MM.1S (cell line): ENCODE results near the gene PIAS4.

Experiments
- DNase-seq: peaks from one replicate; pipeline ENCODE4 v3.0.0-alpha.2; 2015
- H2AFZ ChIP-seq: fragments of 300-600 bp; sonication (generic); 2 replicates; pipeline ENCODE4 v1.6.0; 2016; ENCODE audit warnings: antibody characterized with exemption, low read length
- H3F3A ChIP-seq: fragments of 300-600 bp; sonication (generic); 2 replicates; pipeline ENCODE4 v1.6.1; 2016; ENCODE audit warnings: mild to moderate bottlenecking, antibody characterized with exemption, low read length, moderate library complexity, mixed read lengths; ENCODE audit not compliant: insufficient read depth
- H3K27ac ChIP-seq: fragments of 300-600 bp; sonication (generic); 2 replicates; pipeline ENCODE4 v1.5.1; 2016; ENCODE audit warnings: mild to moderate bottlenecking, low read length
- H3K27me3 ChIP-seq: fragments of 300-600 bp; sonication (generic); replicated peaks from 2 replicates; pipeline ENCODE4 v1.6.0; 2016; ENCODE audit warnings: low read length; ENCODE audit not compliant: insufficient read depth
- H3K36me3 ChIP-seq: fragments of 300-600 bp; sonication (generic); replicated peaks from 2 replicates; pipeline ENCODE4 v1.6.1; 2016; ENCODE audit warnings: mild to moderate bottlenecking, low read length, mixed read lengths; ENCODE audit not compliant: insufficient read depth
- H3K4me1 ChIP-seq: fragments of 300-600 bp; sonication (generic); 2 replicates; pipeline ENCODE4 v1.6.1; 2016; ENCODE audit warnings: low read length, mixed read lengths
- H3K4me2 ChIP-seq: fragments of 300-600 bp; sonication (generic); 2 replicates; pipeline ENCODE4 v1.6.0; 2016; ENCODE audit warnings: low read depth, low read length
- H3K4me3 ChIP-seq: fragments of 300-600 bp; sonication (generic); 2 replicates; pipeline ENCODE4 v1.5.1; 2016; ENCODE audit warnings: low read length, mixed read lengths
- H3K79me2 ChIP-seq: fragments of 300-600 bp; sonication (generic); 2 replicates; pipeline ENCODE4 v1.6.1; 2016; ENCODE audit warnings: mixed run types, low read length, mixed read lengths
- H3K9ac ChIP-seq: fragments of 300-600 bp; sonication (generic); 2 replicates; pipeline ENCODE4 v1.6.1; 2016; ENCODE audit warnings: low read length, mixed read lengths
- H3K9me2 ChIP-seq: fragments of 300-600 bp; sonication (generic); replicated peaks from 2 replicates; pipeline ENCODE4 v1.6.1; 2016; ENCODE audit warnings: mild to moderate bottlenecking, low read length, mixed read lengths; ENCODE audit not compliant: insufficient read depth
- H3K9me3 ChIP-seq: fragments of 300-600 bp; sonication (generic); replicated peaks from 2 replicates; pipeline ENCODE4 v1.6.1; 2016; ENCODE audit warnings: mild to moderate bottlenecking, low read length, mixed read lengths; ENCODE audit not compliant: insufficient read depth
- H4K20me1 ChIP-seq: fragments of 300-600 bp; sonication (generic); 2 replicates; pipeline ENCODE4 v1.6.1; 2016; ENCODE audit warnings: mild to moderate bottlenecking, low read length, moderate library complexity, mixed read lengths; ENCODE audit not compliant: insufficient read depth
- EZH2 ChIP-seq: fragments of 300-600 bp; sonication (generic); optimal IDR thresholded peaks from 2 replicates; pipeline ENCODE3; 2017; ENCODE audit warnings: low read depth, mild to moderate bottlenecking, antibody characterized with exemption, low read length, mixed read lengths
- EZH2phosphoT487 ChIP-seq: fragments of 300-600 bp; sonication (generic); IDR thresholded peaks from 2 replicates; pipeline ENCODE4 v1.6.1; 2018; ENCODE audit warnings: antibody characterized with exemption, low read length
- TF ChIP-seq, protein P1 (sequence below): fragments of 300-600 bp; sonication (generic); IDR thresholded peaks from 2 replicates; pipeline ENCODE4 v1.5.1; 2016; ENCODE audit warnings: antibody characterized with exemption, low read length, mixed read lengths

The PIAS4 gene

DNA sequence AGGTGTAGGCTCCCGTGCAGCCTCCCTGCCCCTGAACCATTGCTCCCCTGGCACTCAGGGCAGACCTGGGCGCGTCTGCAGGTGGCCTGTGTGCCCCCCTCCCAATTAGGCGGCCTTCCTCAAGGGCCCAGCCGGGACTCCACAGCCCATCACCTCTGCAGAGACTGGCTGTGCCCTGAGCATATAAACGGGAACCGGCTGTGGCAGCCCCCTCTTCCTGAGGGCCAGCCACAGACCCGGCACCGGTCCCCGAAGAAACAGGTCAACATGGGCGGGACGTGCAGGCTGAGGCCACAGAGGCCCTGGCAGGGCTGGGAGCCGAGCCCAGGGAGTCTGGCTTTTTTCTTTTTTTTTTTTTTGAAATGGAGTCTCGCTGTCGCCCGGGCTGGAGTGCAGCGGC lies 12.0 kb downstream of the PIAS4 start:
- H3K4me1 ChIP-seq, result no peaks in the 10 kb centered on the region
- H3K36me3 ChIP-seq, result no peaks in the 10 kb centered on the region
- no peaks in the 10 kb centered on the region for H3F3A ChIP-seq
- H3K9me3 ChIP-seq, result no peaks in the 10 kb centered on the region
- H3K27me3 ChIP-seq, result no peaks in the 10 kb centered on the region
- TF ChIP-seq EZH2, result no peak
- no peak overlapping the region for H3K4me2 ChIP-seq
- no peaks in the 10 kb centered on the region for H3K9me2 ChIP-seq
- H3K27ac ChIP-seq, result no peak overlapping the region
- peaks cover 78% of the 10 kb centered on the region for H3K79me2 ChIP-seq
- no peak overlapping the region for H2AFZ ChIP-seq
- no peak overlapping the region for H3K9ac ChIP-seq
- H3K4me3 ChIP-seq, result no peak overlapping the region
- 0 out of 2 replicates have a peak, but pooled peaks cover 3% of the 10 kb centered on the region for H4K20me1 ChIP-seq
- no peak for DNase-seq

DNA sequence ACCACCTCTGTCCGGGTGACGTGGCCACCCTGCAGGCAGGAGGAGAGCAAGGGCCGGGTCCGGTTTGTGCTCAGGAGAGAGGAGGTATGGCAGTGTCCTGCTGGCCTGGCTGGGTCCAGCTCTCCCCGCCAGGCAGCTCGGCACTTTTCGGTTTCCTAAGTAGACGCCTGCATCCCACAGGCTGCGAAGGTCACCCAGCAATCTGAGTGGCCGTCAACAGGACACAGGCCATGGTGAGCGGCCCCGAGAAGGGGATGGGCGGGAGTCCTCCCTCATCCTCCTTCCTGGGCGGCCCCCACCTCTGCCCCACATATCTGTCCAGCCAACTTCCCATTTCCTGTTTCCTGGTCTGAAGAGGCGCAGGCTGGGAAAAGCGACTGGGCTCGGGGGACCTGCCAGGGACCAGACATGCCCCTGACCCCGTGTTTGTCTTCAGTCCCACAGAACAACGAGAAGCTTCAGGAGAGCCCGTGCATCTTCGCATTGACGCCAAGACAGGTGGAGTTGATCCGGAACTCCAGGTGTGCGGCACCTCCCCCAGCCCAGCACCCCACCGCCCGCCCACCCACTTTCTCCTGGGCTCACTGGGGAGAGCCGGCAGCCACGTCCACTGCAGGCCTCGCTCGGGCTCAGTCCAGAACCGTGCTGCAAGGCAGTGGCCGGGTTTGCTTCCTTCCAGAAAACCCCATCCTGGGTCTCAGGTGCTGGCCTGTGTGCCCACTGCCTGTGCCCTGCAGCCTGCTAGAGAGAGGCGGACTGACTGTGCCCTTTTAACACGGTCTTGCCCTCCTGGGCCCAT lies 16.3 kb downstream of the PIAS4 start:
- H3K9me2 ChIP-seq, result no peaks in the 10 kb centered on the region
- H3F3A ChIP-seq, result no peaks in the 10 kb centered on the region
- no peak overlapping the region for H2AFZ ChIP-seq
- H3K36me3 ChIP-seq, result no peaks in the 10 kb centered on the region; the same call in none of the 2 replicates
- H3K4me1 ChIP-seq, result no peaks in the 10 kb centered on the region
- H3K4me2 ChIP-seq, result no peak overlapping the region
- no peak overlapping the region for H3K4me3 ChIP-seq
- H3K9me3 ChIP-seq, result no peaks in the 10 kb centered on the region
- H3K27me3 ChIP-seq, result no peaks in the 10 kb centered on the region
- peaks cover 36% of the 10 kb centered on the region for H3K79me2 ChIP-seq
- H3K27ac ChIP-seq, result no peak overlapping the region
- no peak for DNase-seq
- no peaks in the 10 kb centered on the region for H4K20me1 ChIP-seq
- H3K9ac ChIP-seq, result no peak overlapping the region
- TF ChIP-seq, protein P1, sequence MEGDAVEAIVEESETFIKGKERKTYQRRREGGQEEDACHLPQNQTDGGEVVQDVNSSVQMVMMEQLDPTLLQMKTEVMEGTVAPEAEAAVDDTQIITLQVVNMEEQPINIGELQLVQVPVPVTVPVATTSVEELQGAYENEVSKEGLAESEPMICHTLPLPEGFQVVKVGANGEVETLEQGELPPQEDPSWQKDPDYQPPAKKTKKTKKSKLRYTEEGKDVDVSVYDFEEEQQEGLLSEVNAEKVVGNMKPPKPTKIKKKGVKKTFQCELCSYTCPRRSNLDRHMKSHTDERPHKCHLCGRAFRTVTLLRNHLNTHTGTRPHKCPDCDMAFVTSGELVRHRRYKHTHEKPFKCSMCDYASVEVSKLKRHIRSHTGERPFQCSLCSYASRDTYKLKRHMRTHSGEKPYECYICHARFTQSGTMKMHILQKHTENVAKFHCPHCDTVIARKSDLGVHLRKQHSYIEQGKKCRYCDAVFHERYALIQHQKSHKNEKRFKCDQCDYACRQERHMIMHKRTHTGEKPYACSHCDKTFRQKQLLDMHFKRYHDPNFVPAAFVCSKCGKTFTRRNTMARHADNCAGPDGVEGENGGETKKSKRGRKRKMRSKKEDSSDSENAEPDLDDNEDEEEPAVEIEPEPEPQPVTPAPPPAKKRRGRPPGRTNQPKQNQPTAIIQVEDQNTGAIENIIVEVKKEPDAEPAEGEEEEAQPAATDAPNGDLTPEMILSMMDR, result no peak

DNA sequence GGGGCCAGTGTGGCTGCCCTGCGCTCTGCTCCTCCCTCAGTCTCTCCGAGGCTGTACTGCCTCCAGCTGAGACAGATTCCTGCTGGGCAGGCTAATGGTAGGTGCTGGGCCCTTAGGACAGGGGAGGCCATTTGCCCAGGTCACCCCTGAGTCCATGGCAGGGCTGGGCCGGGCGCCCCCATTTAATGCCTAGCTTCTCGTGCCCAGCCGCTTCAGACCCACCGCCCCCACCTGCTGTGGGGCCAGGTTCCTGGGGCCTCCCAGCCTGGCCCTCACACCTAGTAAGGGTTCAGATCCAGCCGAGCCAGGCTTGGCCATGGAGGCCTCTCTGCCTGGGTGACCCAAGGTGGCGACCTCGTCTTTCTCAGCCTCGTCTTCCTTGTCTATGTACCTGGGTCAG lies 17.8 kb downstream of the PIAS4 start:
- H3K4me2 ChIP-seq, result no peak overlapping the region
- no peaks in the 10 kb centered on the region for H3K9me2 ChIP-seq
- H3K79me2 ChIP-seq, result peaks cover 23% of the 10 kb centered on the region
- no peak overlapping the region for H2AFZ ChIP-seq
- no peak overlapping the region for H3K4me3 ChIP-seq
- H3K27ac ChIP-seq, result no peak overlapping the region
- H3F3A ChIP-seq, result no peaks in the 10 kb centered on the region
- no peaks in the 10 kb centered on the region for H3K9me3 ChIP-seq
- no peaks in the 10 kb centered on the region for H3K27me3 ChIP-seq
- no peaks in the 10 kb centered on the region for H3K4me1 ChIP-seq
- DNase-seq, result no peak
- H4K20me1 ChIP-seq, result no peaks in the 10 kb centered on the region
- H3K9ac ChIP-seq, result no peak overlapping the region
- H3K36me3 ChIP-seq, result no peaks in the 10 kb centered on the region; the same call in none of the 2 replicates
- no peak for TF ChIP-seq EZH2
- no peak for TF ChIP-seq EZH2phosphoT487

DNA sequence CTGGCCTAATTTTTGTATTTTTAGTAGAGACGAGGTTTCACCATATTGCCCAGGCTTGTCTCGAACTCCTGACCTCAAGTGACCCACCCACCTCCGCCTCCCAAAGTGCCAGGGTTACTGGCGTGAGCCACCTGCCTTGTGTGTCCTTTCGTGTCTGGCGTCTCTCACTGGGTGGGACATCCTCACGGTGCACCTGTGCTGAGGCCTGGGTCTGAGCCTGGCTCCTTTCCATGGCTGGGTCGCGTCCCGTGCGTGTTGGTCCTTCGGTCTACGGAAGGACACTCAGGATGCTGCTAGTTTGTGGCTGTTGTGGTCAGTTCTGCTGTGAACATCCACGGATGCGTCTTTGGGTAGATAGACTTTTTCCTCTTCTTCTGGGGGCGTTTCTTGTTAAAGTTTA lies 19.6 kb downstream of the PIAS4 start:
- H2AFZ ChIP-seq, result no peak overlapping the region
- DNase-seq, result no peak
- TF ChIP-seq, protein P1, result no peak
- TF ChIP-seq EZH2phosphoT487 (no peak), EZH2 (no peak)
- no peaks in the 10 kb centered on the region for H4K20me1 ChIP-seq
- no peaks in the 10 kb centered on the region for H3K27me3 ChIP-seq
- H3K9me3 ChIP-seq, result no peaks in the 10 kb centered on the region
- no peak overlapping the region for H3K27ac ChIP-seq
- no peaks in the 10 kb centered on the region for H3K9me2 ChIP-seq
- no peaks in the 10 kb centered on the region; the same call in none of the 2 replicates for H3K36me3 ChIP-seq
- H3K4me2 ChIP-seq, result no peak overlapping the region
- H3K9ac ChIP-seq, result no peak overlapping the region
- no peaks in the 10 kb centered on the region for H3F3A ChIP-seq
- no peaks in the 10 kb centered on the region for H3K4me1 ChIP-seq
- peaks cover 6% of the 10 kb centered on the region; the same call in 1 of the 2 replicates for H3K79me2 ChIP-seq
- no peak overlapping the region for H3K4me3 ChIP-seq
